VCaP (cell line): ENCODE measurements around the gene VRK2.

Source experiments
- H3K27ac ChIP-seq: fragments of 450-650 bp; 2 replicates; pipeline ENCODE4 v1.5.1; 2017
- TF ChIP-seq, protein P1 (sequence below): fragments of 450-650 bp; conservative IDR thresholded peaks from 2 replicates; pipeline ENCODE4 v1.5.1; 2017; ENCODE audit warnings: mild to moderate bottlenecking, moderate library complexity

The VRK2 gene

DNA sequence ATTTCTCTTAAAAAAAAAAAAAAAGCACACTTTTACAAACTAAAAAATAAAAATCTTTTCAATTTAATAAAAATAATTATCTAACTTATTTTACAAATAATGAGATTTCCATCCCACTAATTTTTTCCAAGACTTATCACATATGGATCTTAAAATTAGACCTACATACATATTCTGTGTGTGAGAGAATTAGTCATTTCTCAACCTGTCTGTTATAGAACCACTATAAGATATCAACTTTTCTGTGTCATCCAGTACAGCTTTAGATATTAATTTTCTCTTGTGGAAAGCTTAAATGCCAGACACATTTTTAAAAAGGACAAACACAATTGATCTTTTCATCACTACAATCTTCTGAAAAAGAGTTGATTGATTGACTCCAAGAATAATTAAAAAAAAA, 156.4 kb downstream of the VRK2 start:
- H3K27ac ChIP-seq = peak overlapping the region; percentile 68
- TF ChIP-seq, protein P1, sequence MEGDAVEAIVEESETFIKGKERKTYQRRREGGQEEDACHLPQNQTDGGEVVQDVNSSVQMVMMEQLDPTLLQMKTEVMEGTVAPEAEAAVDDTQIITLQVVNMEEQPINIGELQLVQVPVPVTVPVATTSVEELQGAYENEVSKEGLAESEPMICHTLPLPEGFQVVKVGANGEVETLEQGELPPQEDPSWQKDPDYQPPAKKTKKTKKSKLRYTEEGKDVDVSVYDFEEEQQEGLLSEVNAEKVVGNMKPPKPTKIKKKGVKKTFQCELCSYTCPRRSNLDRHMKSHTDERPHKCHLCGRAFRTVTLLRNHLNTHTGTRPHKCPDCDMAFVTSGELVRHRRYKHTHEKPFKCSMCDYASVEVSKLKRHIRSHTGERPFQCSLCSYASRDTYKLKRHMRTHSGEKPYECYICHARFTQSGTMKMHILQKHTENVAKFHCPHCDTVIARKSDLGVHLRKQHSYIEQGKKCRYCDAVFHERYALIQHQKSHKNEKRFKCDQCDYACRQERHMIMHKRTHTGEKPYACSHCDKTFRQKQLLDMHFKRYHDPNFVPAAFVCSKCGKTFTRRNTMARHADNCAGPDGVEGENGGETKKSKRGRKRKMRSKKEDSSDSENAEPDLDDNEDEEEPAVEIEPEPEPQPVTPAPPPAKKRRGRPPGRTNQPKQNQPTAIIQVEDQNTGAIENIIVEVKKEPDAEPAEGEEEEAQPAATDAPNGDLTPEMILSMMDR = no peak

GRCh38 chr2:58204195-58204959, 157.8 kb downstream of the VRK2 start:
- H3K27ac ChIP-seq = peak overlapping the region; percentile 68
- TF ChIP-seq, protein P1 = no peak

GRCh38 chr2:58206785-58207184, 160.2 kb downstream of the VRK2 start:
- TF ChIP-seq, protein P1 = no peak
- H3K27ac ChIP-seq = no peak overlapping the region

DNA sequence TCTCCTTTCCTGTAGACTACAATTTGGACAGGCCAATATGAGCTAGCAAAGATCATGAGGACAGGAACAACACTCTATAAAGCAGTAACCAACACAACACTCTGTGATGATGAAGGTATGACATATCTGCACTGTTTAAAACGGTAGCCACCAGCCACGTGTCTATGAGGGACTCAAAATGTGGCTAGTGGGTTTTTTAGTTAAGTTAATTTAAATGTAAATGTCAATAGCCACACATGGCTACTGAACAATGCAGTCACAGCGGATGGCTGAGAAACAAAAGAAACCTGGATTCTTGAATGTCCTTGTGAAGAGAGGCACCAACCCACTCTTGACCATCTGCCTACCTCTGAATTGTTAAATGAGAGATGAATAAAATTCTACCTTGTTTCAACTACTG, 160.6 kb downstream of the VRK2 start:
- H3K27ac ChIP-seq = no peak overlapping the region
- TF ChIP-seq, protein P1 = no peak
